GM10266 (cell line): Measurements from ENCODE around the gene PLXNA4.

Experiments
- DNase-seq: peaks from one replicate; pipeline ENCODE4 v3.0.0; 2012; ENCODE audit errors: extremely low spot score
- TF ChIP-seq, protein P1 (sequence below): IDR thresholded peaks from 2 replicates; pipeline ENCODE4 v1.5.1; 2012; ENCODE audit warnings: mild to moderate bottlenecking, low read depth; ENCODE audit not compliant: control insufficient read depth, insufficient read depth; ENCODE audit errors: missing control alignments

PLXNA4 gene

DNA sequence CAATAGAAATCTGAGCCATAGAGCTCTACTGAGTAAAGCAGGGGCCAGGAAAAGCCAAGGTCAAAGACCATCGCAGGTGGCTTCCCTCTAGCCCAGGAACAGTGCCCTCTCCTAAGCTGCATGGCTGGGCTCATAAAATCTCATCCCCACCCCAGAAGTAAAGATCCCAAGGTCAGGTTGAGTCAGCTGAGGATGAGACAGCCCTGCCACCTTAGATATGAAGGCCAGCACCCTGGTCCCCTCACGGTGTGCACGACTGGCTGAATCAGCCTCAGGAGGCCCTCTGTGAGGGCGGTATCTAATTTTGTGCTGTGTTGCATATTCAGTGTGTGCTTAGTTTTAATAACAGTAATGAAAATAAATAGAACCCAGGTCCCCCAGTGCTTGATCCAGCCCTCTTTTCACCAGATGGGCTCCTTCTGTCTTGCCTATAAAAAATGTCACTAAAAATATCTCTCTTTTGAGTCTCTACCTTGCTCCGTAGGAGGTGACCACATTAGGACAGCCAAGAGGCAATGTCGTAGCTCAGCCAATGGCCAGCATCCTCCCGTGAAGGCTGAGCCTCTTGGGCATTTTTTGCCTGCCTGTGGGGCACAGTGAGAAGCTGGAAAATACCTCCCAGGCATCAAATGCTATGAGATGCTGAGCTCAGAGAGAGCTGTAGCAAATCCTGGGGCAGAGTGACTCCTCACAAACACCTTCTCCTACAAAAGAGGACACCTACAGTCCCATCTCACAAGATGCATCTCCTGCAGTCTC, 424.0 kb downstream of the PLXNA4 start:
- no peak for DNase-seq
- TF ChIP-seq, protein P1, sequence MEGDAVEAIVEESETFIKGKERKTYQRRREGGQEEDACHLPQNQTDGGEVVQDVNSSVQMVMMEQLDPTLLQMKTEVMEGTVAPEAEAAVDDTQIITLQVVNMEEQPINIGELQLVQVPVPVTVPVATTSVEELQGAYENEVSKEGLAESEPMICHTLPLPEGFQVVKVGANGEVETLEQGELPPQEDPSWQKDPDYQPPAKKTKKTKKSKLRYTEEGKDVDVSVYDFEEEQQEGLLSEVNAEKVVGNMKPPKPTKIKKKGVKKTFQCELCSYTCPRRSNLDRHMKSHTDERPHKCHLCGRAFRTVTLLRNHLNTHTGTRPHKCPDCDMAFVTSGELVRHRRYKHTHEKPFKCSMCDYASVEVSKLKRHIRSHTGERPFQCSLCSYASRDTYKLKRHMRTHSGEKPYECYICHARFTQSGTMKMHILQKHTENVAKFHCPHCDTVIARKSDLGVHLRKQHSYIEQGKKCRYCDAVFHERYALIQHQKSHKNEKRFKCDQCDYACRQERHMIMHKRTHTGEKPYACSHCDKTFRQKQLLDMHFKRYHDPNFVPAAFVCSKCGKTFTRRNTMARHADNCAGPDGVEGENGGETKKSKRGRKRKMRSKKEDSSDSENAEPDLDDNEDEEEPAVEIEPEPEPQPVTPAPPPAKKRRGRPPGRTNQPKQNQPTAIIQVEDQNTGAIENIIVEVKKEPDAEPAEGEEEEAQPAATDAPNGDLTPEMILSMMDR = no peak

DNA sequence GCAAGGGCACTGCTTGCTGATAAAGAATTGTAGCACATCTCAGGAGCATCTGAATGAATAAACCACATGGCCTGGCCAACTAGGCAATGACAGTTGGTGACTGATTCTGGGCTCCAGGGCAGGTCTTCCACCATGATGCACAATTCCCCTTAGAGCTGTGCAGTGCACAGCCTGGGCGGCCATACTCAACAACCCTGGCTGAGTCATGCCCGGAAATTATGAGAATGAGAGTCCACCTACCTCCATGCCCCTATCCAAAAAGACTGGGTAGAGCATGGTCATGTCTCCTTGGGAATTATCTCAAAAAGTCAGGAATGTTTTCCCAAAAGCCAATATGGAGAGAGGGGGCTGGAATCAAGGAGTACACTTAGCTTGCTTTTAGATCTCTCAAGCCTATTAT, 425.6 kb downstream of the PLXNA4 start:
- no peak for DNase-seq
- TF ChIP-seq, protein P1 = no peak

DNA sequence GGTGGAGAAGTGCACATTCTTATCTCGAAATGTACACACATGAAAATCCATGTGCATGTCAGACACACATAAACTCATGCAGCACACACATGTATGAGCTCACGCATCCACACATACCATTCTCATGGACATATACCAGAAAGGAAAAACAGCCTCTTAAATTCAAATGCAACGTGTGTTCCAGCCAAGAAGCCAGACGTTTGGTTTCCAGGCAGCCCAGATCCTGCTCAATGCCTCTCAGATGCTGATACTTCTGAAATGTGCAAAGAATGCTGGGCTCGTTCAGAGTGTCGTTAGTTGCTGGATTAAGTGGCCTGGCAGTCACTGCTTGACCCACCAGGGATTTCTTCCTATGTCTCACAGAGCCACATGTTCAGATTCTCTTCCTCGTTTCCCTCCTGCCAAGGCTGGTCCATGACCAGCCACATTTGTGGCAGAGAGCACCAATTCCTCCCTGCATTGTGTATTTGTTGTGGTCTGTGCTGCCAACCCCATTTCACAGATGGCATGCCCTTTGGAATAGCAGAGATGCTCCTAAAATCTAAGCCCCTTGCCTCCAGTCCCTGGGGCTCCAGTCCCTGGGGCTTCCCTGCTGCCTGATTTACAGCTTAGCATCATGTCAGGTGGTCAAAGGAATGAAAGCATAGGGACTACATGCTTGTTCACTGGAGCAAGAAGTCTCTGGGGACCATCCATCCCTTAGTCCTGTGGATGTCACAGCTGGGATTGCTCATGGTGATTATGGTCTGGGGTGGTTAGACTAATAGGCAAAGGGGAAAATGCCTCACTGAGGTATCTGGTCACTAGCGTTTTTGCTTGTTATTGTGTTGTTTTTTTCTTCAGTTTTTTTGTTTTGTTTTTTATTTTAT, 426.6 kb downstream of the PLXNA4 start:
- TF ChIP-seq, protein P1 = no peak
- no peak for DNase-seq

DNA sequence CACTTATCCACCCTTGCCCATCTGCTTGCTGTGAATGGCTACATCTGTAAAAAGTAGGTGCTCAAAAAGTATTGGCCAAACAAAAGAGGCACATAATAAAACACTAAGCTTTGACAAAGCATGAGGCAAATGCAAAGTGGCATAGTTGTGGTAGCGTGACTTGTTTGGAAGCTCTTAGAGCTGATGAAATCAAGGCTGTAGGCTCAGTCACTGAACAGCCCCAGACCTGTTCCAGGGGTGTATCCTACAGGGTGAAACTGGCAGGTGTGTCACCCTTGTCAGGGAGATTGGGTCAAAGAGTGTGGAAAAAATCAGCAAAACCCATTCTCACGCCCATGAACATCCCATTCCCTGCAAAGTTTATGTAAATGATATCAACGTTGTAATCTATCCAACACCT, 427.4 kb downstream of the PLXNA4 start:
- no peak for DNase-seq
- TF ChIP-seq, protein P1 = no peak

DNA sequence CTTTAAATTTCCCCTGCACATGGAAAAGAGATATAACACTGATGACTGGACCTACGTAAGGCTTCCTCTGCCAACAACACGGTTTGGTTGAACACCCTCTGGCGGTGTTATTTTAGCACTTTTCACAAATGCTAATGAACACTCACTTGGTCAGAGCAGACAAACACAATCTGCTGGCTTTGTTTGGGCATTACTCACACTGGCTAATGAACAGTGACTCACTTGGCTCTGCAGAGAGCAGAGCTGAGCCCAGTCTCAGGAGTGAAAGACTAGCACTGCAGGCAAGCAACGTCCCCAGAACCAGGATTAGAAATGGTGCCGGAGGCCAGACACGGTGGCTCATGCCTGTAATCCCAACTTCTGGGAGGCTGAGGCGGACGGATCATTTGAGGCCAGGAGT, 430.8 kb downstream of the PLXNA4 start:
- TF ChIP-seq, protein P1 = no peak
- DNase-seq = no peak

DNA sequence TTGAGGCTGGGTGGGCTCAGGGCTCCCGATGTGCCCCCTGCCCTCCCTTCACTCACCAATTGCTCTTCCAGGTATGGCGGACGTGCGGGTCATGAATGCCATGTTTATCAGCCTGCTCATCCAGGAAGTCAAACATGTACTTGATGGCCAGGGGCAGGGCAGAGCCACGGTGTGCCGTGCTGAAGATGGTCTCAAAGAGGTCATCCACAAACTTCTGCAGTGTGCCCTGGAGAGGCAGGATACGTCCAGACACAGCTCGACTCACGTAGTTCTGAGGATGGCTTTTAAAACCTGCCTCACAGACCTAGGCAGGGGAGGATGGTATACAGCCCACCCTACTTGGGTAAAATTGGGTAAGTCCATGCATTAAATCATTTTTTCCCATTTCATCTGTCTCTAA, 431.2 kb downstream of the PLXNA4 start:
- TF ChIP-seq, protein P1 = no peak
- no peak for DNase-seq

DNA sequence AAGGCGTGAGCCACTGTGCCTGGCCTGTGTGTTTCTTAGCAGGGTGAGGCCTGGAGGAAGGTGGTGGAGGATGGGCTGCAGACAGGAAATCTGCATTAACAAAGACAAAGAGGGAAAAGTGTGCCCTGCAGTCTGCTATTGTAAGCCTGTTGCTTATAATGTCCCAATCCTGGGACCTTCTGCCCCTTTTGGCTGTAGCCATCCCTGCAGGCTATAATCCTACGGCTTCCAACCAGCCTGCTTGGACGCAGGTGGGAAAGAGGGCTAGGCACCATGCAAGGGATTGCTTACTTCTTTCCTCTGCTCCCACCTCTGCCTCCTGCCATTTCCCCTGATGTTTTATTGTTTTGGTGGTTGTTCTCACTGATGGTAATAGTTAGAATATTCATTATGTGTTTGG, 434.3 kb downstream of the PLXNA4 start:
- DNase-seq = no peak
- TF ChIP-seq, protein P1 = no peak
